Fibroblast of the conjunctiva (primary cell): ENCODE data around the gene TFF3.
A peak's percentile ranks its signal among the peaks of the same experiment; 100 is the strongest.

Experiments used
- DNase-seq: peaks from one replicate; pipeline ENCODE4 v3.0.0-alpha.2; 2010; ENCODE audit warnings: low read depth

TFF3 gene

GRCh38 chr21:42346866-42347600 lies 31.8 kb upstream of the TFF3 start:
- no peak for DNase-seq

- DNase-seq: no peak
Observed at GRCh38 chr21:42346441-42346840, 31.2 kb upstream of the TFF3 start.

GRCh38 chr21:42344631-42345030 lies 29.4 kb upstream of the TFF3 start:
- DNase-seq: no peak

- no peak for DNase-seq
Observed at GRCh38 chr21:42343963-42344510, 28.8 kb upstream of the TFF3 start.

GRCh38 chr21:42343556-42343955 lies 28.3 kb upstream of the TFF3 start:
- DNase-seq: no peak

GRCh38 chr21:42343101-42343500 lies 27.9 kb upstream of the TFF3 start:
- DNase-seq: no peak

- DNase-seq: no peak
Observed at GRCh38 chr21:42341776-42342542, 26.8 kb upstream of the TFF3 start.

GRCh38 chr21:42340187-42341050 lies 25.2 kb upstream of the TFF3 start:
- DNase-seq: no peak

- no peak for DNase-seq
Observed at GRCh38 chr21:42338729-42339715, 23.8 kb upstream of the TFF3 start.

- peak; percentile 12 for DNase-seq
Observed at GRCh38 chr21:42337830-42338728, 22.9 kb upstream of the TFF3 start.

GRCh38 chr21:42337276-42337675 lies 22.1 kb upstream of the TFF3 start:
- DNase-seq: no peak

GRCh38 chr21:42336054-42336453 lies 20.8 kb upstream of the TFF3 start:
- no peak for DNase-seq

GRCh38 chr21:42332557-42333317 lies 17.5 kb upstream of the TFF3 start:
- no peak for DNase-seq

- no peak for DNase-seq
Observed at GRCh38 chr21:42331660-42332059, 16.5 kb upstream of the TFF3 start.

GRCh38 chr21:42330380-42331371 lies 15.5 kb upstream of the TFF3 start:
- DNase-seq: no peak

- DNase-seq: no peak
Observed at GRCh38 chr21:42324896-42325295, 9.7 kb upstream of the TFF3 start.

GRCh38 chr21:42321845-42322244 lies 6.6 kb upstream of the TFF3 start:
- no peak for DNase-seq

- no peak for DNase-seq
Observed at GRCh38 chr21:42321231-42321630, 6.0 kb upstream of the TFF3 start.
